ENCODE data around the gene FBXO28. TPM values are rescaled to one million over a fixed set of nuclear protein-coding genes. Genes with fewer than 3 reads are reported as not detected.

Gene FBXO28
- total RNA-seq, 1 donor from 2014 or later: 13.7 TPM

Other genes starting within 250 kb of the FBXO28 start
- 17.2 TPM for gene DEGS1, start 69.1 kb downstream of the FBXO28 start, total RNA-seq
- 8.0 TPM for gene NVL, start 216.1 kb downstream of the FBXO28 start, total RNA-seq
- 14.9 TPM for gene CNIH4, start 242.8 kb downstream of the FBXO28 start, total RNA-seq